DOHH2 (cell line): ENCODE results near the gene CPAMD8.
"Not testable (repeated sequence)": the region's sequence is repeated elsewhere in the genome, so short reads cannot be mapped to it uniquely, and the experiment has no call there.

ENCODE experiments used
- H3F3A ChIP-seq: fragments of 200-600 bp; sonication (generic), shearing (Covaris generic); 2 replicates; pipeline ENCODE4 v1.6.0; 2016; ENCODE audit warnings: antibody characterized with exemption, mild to moderate bottlenecking; ENCODE audit not compliant: control insufficient read depth, insufficient read depth
- H3K27ac ChIP-seq: fragments of 200-600 bp; sonication (generic); 2 replicates; pipeline ENCODE4 v1.5.1; 2014; ENCODE audit warnings: low read depth, mild to moderate bottlenecking, low read length, moderate library complexity
- H3K27me3 ChIP-seq: fragments of 200-600 bp; sonication (generic); 2 replicates; pipeline ENCODE4 v1.6.1; 2014; ENCODE audit warnings: mild to moderate bottlenecking, low read length, mixed read lengths; ENCODE audit not compliant: control insufficient read depth
- H3K36me3 ChIP-seq: fragments of 200-600 bp; sonication (generic); 2 replicates; pipeline ENCODE4 v1.6.1; 2014; ENCODE audit warnings: mild to moderate bottlenecking, low read length, moderate library complexity, mixed read lengths; ENCODE audit not compliant: control insufficient read depth
- H3K4me1 ChIP-seq: fragments of 200-600 bp; sonication (generic); 2 replicates; pipeline ENCODE4 v1.6.1; 2014; ENCODE audit warnings: mild to moderate bottlenecking, low read length, mixed read lengths; ENCODE audit not compliant: control insufficient read depth
- H3K4me2 ChIP-seq: fragments of 200-600 bp; sonication (generic); 2 replicates; pipeline ENCODE4 v1.6.0; 2014; ENCODE audit warnings: mild to moderate bottlenecking, low read length, moderate library complexity
- H3K4me3 ChIP-seq: fragments of 200-600 bp; sonication (generic); 2 replicates; pipeline ENCODE4 v1.5.1; 2014; ENCODE audit warnings: mild to moderate bottlenecking, low read length, mixed read lengths
- H3K79me2 ChIP-seq: fragments of 200-600 bp; sonication (generic); 2 replicates; pipeline ENCODE4 v1.6.1; 2014; ENCODE audit warnings: mild to moderate bottlenecking, low read length, mixed read lengths; ENCODE audit not compliant: control insufficient read depth
- H3K9me2 ChIP-seq: fragments of 200-600 bp; sonication (generic); replicated peaks from 2 replicates; pipeline ENCODE4 v1.6.1; 2014; ENCODE audit warnings: mild to moderate bottlenecking, low read length, mixed read lengths; ENCODE audit not compliant: control insufficient read depth
- H3K9me3 ChIP-seq: fragments of 200-600 bp; sonication (generic); 2 replicates; pipeline ENCODE4 v1.6.1; 2014; ENCODE audit warnings: antibody characterized with exemption, low read length, mixed read lengths; ENCODE audit not compliant: control insufficient read depth, insufficient read depth
- H4K20me1 ChIP-seq: fragments of 200-600 bp; sonication (generic); 2 replicates; pipeline ENCODE4 v1.6.0; 2014; ENCODE audit warnings: low read depth, mild to moderate bottlenecking, antibody characterized with exemption, low read length, moderate library complexity; ENCODE audit not compliant: control insufficient read depth, insufficient read depth
- EZH2phosphoT487 ChIP-seq: fragments of 200-600 bp; sonication (generic); IDR thresholded peaks from 2 replicates; pipeline ENCODE4 v1.6.1; 2017; ENCODE audit warnings: borderline replicate concordance, mild to moderate bottlenecking, antibody characterized with exemption, low read length, moderate library complexity, mixed read lengths
- TF ChIP-seq, protein P1 (sequence below): fragments of 200-600 bp; sonication (generic); IDR thresholded peaks from one replicate; pipeline ENCODE4 v1.5.1; 2014; ENCODE audit warnings: antibody characterized with exemption, mild to moderate bottlenecking, low read depth, low read length; ENCODE audit not compliant: poor library complexity, severe bottlenecking

CPAMD8 gene

DNA sequence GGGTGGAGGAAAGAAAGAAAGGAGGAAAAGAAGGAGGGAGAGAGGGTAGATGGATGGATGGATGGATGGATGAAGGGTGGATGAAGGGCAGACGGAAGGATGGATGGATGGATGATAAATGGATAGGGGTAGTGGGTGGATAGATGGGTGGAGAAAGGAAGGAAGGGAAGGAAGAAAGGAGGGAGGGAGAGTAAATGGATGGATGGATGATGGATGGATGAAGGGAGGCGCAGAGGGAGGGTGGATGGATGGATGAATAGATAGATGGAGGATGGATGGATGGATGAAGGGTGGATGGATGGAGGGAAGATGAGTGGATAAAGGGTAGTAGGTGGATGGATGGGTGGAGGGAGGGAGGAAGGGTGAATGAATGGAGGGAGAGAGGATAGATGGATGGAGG lies 41.2 kb downstream of the CPAMD8 start:
- H3F3A ChIP-seq, result no peaks in the 10 kb centered on the region
- peaks cover 9% of the 10 kb centered on the region; the same call in 1 of the 2 replicates for H3K27me3 ChIP-seq
- no peaks in the 10 kb centered on the region for H3K79me2 ChIP-seq
- no peak overlapping the region for H3K27ac ChIP-seq
- H3K9me2 ChIP-seq, result no peaks in the 10 kb centered on the region
- no peaks in the 10 kb centered on the region for H3K36me3 ChIP-seq
- H3K9me3 ChIP-seq, result no peaks in the 10 kb centered on the region
- H3K4me1 ChIP-seq, result no peaks in the 10 kb centered on the region
- no peak overlapping the region for H3K4me2 ChIP-seq
- H4K20me1 ChIP-seq, result no peaks in the 10 kb centered on the region
- H3K4me3 ChIP-seq, result no peak overlapping the region
- TF ChIP-seq EZH2phosphoT487, result no peak
- TF ChIP-seq, protein P1, sequence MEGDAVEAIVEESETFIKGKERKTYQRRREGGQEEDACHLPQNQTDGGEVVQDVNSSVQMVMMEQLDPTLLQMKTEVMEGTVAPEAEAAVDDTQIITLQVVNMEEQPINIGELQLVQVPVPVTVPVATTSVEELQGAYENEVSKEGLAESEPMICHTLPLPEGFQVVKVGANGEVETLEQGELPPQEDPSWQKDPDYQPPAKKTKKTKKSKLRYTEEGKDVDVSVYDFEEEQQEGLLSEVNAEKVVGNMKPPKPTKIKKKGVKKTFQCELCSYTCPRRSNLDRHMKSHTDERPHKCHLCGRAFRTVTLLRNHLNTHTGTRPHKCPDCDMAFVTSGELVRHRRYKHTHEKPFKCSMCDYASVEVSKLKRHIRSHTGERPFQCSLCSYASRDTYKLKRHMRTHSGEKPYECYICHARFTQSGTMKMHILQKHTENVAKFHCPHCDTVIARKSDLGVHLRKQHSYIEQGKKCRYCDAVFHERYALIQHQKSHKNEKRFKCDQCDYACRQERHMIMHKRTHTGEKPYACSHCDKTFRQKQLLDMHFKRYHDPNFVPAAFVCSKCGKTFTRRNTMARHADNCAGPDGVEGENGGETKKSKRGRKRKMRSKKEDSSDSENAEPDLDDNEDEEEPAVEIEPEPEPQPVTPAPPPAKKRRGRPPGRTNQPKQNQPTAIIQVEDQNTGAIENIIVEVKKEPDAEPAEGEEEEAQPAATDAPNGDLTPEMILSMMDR, result no peak

- H3K9me2 ChIP-seq, H3K4me3 ChIP-seq, H3K27me3 ChIP-seq, H4K20me1 ChIP-seq, H3K4me2 ChIP-seq, H3K36me3 ChIP-seq, H3K27ac ChIP-seq, H3K9me3 ChIP-seq, H3K79me2 ChIP-seq, H3K4me1 ChIP-seq, H3F3A ChIP-seq: not testable (repeated sequence)
Measured at GRCh38 chr19:16982586-16982985, 44.0 kb downstream of the CPAMD8 start.

DNA sequence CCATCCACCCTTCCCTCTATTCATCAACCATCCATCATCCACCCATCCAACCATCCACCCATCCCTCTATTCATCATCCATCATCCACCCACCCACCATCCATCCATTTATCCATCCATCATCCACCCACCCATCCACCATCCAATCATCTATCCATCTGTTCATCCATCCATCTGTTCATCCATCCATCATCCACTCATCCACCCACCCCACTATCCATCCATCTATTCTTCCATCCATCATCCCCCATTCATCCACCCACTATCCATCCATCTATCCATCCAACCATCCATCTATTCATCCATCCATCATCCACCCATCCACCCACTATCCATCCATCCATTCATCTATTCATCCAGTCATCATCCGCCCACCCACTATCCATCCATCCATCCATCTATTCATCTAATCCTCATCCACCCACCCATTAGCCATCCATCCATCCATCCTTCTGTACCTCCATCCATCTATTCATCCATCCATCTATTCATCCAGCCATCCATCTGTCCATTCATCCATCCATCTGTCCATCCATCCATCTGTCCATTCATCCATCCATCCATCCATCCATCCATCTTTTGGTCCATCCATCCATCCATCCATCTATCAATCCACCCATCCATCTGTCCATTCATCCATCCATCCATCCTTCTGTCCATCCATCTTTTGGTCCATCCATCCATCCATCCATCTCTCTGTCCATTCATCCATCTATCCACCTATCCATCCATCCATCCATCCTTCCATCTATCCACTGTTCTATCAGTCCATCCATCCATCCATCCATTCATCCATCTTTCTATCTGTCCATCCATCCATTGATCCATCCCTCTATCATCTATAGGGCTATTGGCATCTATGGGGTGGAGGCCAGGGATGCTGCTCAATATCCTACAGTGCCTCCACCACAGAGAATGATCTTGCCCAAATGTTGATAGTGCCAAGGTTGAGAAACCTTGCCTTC lies 47.5 kb downstream of the CPAMD8 start:
- Histone ChIP-seq H3K4me3 (no peak overlapping the region), H3F3A (no peaks in the 10 kb centered on the region), H4K20me1 (no peaks in the 10 kb centered on the region), H3K27me3 (no peaks in the 10 kb centered on the region), H3K36me3 (no peaks in the 10 kb centered on the region), H3K9me2 (no peaks in the 10 kb centered on the region), H3K79me2 (no peaks in the 10 kb centered on the region), H3K27ac (no peak overlapping the region), H3K9me3 (no peaks in the 10 kb centered on the region), H3K4me1 (no peaks in the 10 kb centered on the region), H3K4me2 (no peak overlapping the region)
- TF ChIP-seq, protein P1, result no peak
- no peak for TF ChIP-seq EZH2phosphoT487

DNA sequence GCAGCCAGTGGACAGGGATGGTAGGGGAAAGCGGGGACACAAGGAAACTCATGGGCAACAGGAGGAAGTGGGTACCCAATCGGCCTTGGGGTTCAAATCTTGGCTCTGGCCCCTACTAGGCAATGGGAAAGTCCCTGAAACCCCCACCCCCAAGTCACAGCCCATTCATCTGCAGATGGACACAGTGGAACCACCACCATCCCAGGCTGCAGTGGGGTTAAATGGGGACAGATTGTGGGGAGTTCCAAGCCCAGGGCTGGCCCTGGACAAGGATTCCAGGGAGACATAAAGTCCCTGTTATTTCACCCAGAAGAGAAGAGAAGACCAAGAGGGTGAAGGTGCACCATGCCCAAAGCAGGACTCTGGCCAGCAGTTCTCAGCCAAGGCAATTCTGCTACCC lies 48.5 kb downstream of the CPAMD8 start:
- TF ChIP-seq, protein P1, result no peak
- TF ChIP-seq EZH2phosphoT487, result no peak
- H3K27me3 ChIP-seq, result no peaks in the 10 kb centered on the region
- H4K20me1 ChIP-seq, result no peaks in the 10 kb centered on the region

More for the DNA sequence above, 48.5 kb downstream of the CPAMD8 start:
- H3K9me2 ChIP-seq, result no peaks in the 10 kb centered on the region
- no peaks in the 10 kb centered on the region for H3K9me3 ChIP-seq
- no peaks in the 10 kb centered on the region for H3K79me2 ChIP-seq
- H3K4me1 ChIP-seq, result no peaks in the 10 kb centered on the region
- no peaks in the 10 kb centered on the region for H3K36me3 ChIP-seq
- H3F3A ChIP-seq, result no peaks in the 10 kb centered on the region
- no peak overlapping the region for H3K4me3 ChIP-seq
- no peak overlapping the region for H3K4me2 ChIP-seq
- H3K27ac ChIP-seq, result no peak overlapping the region
